Hematopoietic multipotent progenitor cell treated with erythropoietin and hydrocortisone succinate and interleukin-3 and kit ligand, for 6 days (in vitro differentiated cells): ENCODE data around the gene TMEM50B.
"Not testable (repeated sequence)": the region's sequence is repeated elsewhere in the genome, so short reads cannot be mapped to it uniquely, and the experiment has no call there.

Experiments
- DNase-seq: peaks from one replicate; pipeline ENCODE4 v3.0.0-alpha.2; 2015

Gene TMEM50B

DNA sequence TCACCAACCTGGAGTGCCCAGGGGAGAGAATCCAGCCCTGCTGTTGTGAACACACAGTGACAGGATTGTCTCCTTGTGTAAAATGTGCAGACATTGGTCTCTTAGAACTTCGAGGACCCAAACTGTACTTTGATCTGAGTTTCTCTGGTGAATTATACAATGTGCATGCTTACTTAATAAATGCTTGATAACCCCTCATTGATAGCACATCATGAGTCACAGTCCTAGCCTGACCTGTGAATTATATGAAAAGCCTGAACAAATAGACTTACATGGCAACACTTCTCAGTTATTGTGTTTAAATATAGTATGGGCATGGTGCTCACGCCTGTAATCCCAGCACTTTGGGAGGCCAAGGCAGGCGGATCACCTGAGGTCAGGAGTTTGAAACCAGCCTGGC, 53.9 kb downstream of the TMEM50B start:
- DNase-seq, result no peak

DNA sequence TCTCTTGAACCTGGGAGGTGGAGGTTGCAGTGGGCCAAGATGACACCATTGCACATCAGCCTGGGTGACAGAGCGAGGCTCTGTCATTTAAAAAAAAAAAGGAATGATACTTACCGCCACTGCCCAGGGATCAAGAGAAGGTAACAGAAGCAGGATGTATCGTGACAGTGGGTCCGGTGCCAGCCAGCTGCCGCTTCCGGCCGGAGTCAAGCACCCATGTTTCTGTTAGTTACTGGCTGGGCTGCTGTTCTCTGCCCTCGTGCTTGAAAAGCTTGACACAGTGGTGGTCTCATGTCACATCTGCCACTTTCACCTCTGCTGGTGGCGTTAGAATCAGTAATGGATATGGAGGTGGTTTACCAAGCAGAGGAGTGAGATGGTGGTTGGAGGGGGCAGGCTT, 55.6 kb downstream of the TMEM50B start:
- DNase-seq, result no peak

DNA sequence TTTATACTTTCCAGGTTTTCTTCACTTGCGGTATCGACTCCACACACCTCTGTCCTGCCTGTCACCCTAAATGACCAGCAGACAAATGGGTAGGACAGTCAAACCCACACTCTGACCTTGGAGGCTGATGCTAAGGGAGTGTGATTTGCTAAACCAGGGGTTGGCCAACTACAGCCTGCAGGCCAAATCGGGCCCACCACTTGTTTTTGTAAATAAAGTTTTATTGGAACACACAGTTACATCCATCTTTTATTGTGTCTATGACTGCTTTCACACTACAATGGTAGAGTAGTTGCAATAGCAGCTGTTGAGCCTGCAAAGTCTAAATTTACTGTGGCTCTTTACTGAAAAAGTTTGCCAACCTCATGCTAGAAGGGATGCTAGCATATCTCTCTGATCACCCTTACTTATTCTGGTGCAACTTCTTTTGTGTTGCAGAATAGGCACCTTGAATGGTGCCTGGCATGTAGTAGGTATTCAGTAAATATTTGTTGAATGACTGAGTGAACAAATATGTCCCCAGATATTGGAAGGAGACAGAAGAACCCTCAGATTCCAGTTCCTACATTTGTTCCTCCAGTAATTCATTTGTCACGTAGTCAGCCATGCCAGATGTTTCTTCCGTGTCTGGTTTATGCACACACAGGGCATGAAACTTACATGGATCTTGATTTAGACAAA, 57.9 kb downstream of the TMEM50B start:
- DNase-seq, result no peak

DNA sequence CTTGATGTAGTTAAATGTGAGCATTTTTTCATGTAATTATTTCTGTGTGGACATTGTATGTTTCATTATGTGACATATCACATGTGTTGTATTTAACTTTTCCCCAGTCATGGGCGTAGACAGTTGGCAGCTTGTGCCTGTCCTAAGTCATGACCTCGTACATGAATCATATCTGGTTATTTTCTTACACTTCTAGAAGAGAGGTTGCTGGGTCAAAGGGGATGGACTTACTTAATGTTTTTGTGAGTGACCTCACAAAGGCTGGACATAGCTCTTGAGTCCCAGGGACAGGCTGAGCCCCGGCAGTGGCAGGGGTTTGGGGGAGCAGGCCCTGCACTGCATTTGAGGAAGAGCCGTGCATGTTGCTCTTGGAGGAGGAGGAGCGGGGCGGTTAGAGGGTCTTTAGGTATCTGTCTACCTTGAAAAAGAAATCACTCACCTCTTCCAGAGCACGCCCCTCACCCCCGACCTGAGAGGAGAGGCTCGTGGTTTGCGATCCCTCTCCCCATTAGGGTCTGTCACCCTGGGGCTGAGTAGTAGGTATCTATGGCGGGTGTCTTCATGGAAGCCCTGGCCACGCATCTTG, 60.1 kb downstream of the TMEM50B start:
- no peak for DNase-seq

DNA sequence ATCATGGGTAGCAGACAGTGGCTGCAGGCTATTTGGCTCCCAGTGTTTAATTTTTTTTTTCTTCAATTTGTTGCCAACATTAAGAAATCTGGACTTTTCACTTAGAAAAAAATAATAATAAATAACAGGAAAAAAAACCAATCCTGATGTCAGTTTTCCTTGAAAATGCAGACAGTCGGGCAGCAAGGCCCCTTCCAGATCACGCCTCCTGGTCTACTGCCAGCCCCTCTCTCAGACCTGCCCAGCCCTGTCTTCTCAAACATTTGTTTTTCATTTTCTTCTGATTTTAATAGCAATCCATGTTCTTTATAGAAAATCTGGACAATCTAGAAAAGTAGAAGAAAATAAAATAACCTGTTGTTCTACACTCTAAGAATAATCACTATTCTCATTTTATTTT, 61.1 kb downstream of the TMEM50B start:
- DNase-seq, result no peak

DNA sequence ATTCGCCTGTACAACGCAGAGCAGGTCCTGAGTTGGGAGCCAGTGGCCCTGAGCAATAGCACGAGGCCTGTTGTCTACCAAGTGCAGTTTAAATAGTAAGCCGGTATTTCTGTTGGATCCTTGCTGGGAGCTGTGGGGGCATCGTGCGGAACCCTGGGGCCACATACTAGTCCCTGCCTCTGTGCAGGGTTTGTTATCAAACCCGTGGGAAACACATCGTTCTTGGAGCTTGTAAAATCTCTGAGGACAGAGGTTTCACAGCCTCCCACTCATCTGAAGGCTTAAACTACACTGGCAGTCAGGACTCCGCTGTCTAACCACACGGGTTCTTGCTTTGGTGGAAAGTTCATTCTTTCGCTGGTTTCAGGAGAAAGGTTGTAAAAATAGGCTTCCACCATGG, 64.8 kb downstream of the TMEM50B start:
- no peak for DNase-seq

DNA sequence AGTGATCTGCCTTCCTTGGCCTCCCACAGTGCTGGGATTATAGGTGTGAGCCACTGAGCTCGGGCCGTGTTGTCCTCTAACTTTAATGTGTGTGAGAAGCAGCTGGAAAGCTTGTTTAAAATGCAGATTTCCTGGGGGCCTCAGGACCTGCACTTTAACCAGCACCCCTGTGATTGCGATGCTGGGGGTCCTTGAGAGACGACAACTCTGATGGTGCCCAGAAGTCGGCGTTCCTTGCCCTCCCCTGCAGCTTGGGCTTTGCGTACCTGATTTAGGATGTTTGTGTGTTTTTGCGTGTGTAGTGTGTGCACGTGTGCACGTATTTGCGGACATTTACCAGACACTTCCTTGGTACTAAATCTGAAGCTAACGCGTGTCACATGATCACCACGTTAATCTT, 65.7 kb downstream of the TMEM50B start:
- no peak for DNase-seq

DNA sequence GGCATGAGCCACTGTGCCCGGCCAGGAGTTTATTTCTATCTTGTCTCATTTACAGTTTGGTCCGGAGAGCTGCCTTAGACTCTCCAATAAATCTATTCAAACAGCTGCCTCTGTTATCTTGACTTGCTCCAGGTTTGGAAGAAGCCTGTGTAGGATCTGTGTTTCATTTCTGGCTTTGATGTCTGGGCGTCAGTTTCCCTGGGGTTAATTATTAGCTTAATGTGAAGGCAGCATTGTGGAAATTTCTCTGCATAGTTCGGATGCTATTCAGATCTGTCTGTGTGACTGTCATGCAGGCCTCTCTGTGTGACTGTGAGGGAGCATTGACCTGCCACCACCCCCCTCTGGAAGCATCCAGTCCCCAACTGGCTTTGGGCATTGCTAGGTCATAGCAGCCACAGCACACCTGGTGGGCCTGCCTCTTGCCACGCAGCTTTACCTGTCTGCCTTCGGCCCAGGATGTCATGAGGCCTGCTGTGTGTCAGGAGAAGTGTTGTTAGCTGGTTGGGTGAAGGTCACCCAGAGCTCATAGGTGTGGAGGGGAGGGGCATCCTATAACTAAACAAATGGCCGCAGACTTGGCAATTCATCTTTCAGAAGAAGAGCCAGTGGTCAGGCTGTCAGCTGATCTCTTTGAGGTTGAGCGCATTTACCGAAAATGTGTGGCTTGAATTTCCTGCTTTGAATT, 66.8 kb downstream of the TMEM50B start:
- peak; percentile 14 for DNase-seq

DNA sequence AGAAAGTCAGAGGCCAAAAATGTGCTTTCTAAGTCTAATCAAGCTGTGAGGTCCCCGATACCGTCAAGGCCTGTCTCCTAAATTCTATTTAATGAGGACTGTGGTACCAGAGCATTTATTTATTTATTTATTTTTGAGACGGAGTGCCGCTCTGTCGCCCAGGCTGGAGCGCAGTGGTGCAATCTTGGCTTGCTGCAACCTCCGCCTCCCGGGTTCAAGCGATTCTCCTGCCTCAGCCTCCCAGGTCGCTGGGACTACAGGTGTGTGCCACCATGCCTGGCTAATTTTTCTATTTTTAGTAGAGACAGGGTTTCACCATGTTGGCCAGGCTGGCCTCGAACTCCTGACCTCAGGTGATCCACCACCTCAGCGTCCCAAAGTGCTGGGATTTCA, 67.3 kb downstream of the TMEM50B start:
- not testable (repeated sequence) for DNase-seq

DNA sequence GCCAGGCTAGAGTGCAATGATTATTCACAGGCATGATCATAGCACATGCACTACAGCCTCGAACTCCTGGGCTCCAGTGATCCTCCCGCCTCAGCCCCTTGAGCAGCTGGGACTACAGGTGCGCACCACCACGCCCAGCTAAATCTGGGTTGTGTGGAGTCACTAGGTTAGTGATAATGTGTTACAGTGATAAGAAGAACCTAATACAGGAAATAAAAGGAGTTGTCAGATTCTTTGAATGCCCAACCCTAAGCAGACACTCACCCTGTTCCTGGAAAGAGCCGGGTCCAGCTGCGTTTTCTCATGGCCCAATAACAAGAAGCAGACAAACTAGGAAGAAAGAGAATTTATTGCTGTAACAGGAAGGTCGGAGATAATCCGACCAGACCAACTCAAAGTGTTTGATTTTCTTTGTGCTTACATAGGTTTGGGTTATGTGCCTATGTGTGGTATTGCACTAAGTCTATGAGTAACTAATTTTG, 67.8 kb downstream of the TMEM50B start:
- DNase-seq, result no peak

DNA sequence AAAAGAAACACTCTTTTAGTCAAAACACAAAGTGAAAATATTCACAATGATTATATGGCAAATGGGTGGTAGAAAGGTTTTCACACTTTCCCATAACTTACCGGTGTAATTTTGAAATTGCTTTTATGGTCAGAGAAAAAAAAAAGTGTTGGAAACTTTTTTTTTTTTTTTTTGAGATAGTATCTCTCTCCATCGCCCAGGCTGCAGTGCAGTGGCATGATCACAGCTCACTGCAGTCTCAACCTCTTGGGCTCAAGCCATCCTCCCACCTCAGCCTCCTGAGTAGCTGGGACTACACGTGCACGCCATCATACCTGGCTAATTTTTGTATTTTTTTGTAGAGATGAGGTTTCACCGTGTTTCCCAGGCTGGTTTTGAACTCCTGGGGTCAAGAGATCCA, 73.3 kb downstream of the TMEM50B start:
- peak; percentile 30 for DNase-seq

DNA sequence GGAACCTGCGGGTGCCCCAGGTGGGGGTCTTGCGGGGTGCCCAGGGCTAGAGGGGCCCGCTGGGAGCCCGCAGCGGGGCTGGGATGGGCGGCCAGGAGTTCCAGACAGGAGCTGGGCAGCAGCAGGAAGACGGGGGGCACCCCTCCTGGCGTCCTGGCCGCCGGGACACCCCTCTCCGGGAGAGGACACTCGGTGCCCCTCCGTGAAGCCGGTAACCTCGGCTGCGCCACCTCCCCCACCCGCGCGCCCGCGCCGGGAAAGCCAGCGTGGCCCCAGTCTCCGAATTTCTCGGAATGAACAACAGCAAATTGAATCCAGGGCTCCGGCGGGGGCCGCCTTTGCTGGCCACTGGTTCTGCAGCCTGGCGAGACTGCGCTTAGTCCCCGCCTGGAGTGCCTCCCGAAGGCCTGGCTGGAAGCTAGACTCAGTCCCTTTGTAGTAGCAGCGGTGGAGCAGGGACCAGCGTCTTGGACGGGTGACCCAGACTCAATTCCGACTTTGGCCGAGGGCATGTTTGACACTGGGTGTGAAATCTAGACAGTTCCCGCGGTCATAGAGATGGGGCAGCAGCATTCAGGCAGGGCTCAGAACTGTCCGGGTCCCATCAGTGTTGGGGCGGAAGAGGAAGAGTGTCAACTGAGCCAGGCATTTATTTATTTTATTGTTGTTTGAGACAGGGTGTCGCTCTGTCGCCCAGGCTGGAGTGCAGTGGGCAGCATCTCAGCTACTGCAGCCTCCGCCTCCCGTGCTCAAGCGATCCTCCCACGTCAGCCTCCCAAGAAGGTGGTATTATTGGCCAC, 75.8 kb downstream of the TMEM50B start:
- peak; percentile 69 for DNase-seq

DNA sequence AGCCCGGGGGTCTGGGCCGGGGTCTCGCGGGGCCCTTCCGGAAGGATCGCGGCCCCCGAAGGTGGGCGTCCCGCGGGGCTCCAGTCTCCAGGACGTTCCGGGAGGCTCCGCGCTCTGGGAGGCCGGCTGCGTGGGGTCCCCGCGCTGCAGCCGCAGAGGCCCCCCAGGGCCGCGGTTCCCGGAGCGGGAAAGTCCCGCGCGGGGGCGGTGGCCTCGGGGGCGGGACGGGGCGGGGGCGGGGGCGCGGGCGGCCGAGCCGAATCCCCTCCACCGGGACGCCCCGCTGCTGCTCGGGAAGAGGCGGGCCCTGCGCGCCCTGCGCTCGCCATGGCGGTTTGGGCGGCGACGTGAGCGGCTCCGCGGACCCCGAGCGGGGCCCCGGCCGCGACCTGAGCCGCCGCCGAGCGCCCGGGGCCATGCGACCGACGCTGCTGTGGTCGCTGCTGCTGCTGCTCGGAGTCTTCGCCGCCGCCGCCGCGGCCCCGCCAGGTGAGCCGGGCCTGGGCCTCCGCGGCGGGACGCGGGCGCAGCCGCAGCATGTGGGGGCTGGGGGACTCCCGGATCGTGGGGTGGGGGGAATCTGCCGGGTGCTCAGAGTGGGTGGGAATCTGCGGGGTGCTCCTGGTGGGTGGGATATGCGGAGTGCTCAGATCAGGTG, 76.5 kb downstream of the TMEM50B start, which contains the start of gene IFNGR2:
Gene IFNGR2 (plus strand): TSS at position 286 of the 658 bp plus-strand sequence. CDS start 131 bp downstream, at position 417.
- peak; percentile 61 for DNase-seq

DNA sequence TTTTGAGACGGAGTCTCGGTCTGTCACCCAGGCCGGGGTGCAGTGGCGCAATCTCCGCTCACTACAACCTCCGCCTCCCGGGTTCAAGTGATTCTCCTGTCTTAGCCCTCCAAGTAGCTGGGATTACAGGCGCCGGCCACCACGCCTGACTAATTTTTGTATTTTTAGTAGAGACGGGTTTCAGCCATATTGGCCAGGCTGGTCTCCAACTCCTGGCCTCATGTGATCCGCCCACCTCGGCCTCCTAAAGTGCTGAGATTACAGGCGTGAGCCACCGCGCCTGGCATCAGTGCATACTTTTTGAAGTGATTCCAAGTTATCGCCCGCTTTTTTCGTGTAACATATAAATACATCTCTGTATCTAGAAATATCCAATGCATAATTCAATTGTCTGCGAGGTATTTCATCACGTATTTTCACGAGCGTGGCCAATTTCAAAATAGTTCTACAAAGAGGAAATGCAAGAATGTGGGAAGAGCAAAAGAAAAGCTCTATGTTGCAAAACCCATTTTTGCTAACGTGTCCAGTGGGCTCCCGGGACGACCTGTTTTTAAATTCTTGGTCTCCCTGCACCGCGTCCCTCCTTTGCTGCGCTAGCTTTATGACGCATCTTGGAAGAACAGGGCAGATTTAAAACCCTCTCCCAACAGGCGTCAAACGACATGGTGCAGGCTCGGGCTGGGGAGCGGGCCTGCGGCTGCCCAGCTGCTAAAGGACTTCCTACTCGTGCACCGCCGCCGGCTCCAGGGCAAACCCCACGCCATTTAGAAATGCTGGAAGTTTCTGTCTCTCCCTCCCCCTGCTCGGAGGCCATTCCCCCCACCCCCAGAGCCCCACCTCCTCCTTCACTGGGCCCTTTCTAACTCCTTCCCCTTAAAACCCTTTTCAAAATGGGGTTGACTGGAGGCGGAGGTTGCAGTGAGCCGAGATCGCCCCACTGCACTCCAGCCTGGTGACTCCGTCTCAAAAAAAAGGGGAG, 77.5 kb downstream of the TMEM50B start:
- DNase-seq, result peak; percentile 76

DNA sequence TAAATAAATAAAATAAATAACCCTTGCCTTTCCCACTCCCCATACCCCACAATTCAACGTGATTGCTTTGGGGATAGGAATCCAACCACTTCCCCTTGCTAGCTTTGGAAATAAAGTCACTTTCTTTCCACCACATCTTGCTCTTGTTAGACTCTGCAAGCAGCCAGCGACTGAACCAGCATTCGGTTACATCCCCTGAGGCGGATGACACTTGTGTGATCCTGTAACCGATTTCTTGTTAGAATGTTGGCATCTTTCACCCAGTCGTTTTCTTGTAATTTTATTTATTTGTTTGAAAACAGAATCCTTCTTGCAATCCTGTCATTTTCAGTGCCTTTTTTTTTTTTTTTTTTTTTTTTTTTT, 78.2 kb downstream of the TMEM50B start:
- peak; percentile 39 for DNase-seq
